K562 (cell line): ENCODE results near the gene ZC3H18. TPM values are rescaled to one million over a fixed set of nuclear protein-coding genes. Genes with fewer than 3 reads are reported as not detected.

Experiments
- ARID1B ChIP-seq: fragments of 450-650 bp; IDR thresholded peaks from 2 replicates; pipeline ENCODE4 v1.6.1; 2016; ENCODE audit warnings: antibody characterized with exemption, mild to moderate bottlenecking, inconsistent platforms
- CBX1 ChIP-seq: sonication (generic); IDR thresholded peaks from 2 replicates; pipeline ENCODE4 v1.6.1; 2016; ENCODE audit warnings: antibody characterized with exemption, low read depth, mild to moderate bottlenecking
- CEBPG ChIP-seq, 3 experiments: fragments of 200-800 bp in 1 of 3; sonication (Bioruptor generic) in 1 of 3; sonication (generic) in 1 of 3; formaldehyde crosslinking in 1 of 3; IDR thresholded peaks in 2 of 3; conservative IDR thresholded peaks in 1 of 3; 2 replicates each; pipeline versions ENCODE4 v1.6.1 to v1.8.0; 2016 to 2022; ENCODE audit warnings: missing compliant biosample characterization in 2 of 3, missing genetic modification characterization in 2 of 3, mild to moderate bottlenecking in 1 of 3, missing genetic modification reagents in 1 of 3
- DMBX1 ChIP-seq: fragments of 250-450 bp; sonication (Bioruptor Pico); IDR thresholded peaks from 2 replicates; pipeline ENCODE4 v1.8.0; 2022; ENCODE audit warnings: inconsistent platforms, mild to moderate bottlenecking, moderate library complexity, borderline replicate concordance
- DPF2 ChIP-seq: fragments of 450-650 bp; IDR thresholded peaks from 2 replicates; pipeline ENCODE4 v1.6.1; 2016
- ELF4 ChIP-seq: fragments of 450-650 bp; formaldehyde crosslinking; IDR thresholded peaks from 2 replicates; pipeline ENCODE4 v1.4.0; 2022; ENCODE audit warnings: missing genetic modification characterization
- GTF2B ChIP-seq: IDR thresholded peaks from 2 replicates; pipeline ENCODE4 v1.6.1; 2011; ENCODE audit not compliant: insufficient read length; ENCODE audit errors: extremely low read depth
- GTF2F1 ChIP-seq: IDR thresholded peaks from 2 replicates; pipeline ENCODE4 v1.6.1; 2011; ENCODE audit warnings: low read depth, low read length, improper control_type of control experiment
- HMGN3 ChIP-seq: IDR thresholded peaks from 2 replicates; pipeline ENCODE4 v1.6.1; 2011; ENCODE audit warnings: borderline replicate concordance, low read depth, mild to moderate bottlenecking, mixed read lengths, low read length; ENCODE audit not compliant: insufficient read length; ENCODE audit errors: extremely low read depth
- HNRNPL ChIP-seq: fragments of 200-400 bp; formaldehyde crosslinking; IDR thresholded peaks from 2 replicates; pipeline ENCODE4 v1.6.1; 2017; ENCODE audit warnings: low read depth, mild to moderate bottlenecking, low read length
- NRF1 ChIP-seq, 2 experiments: fragments of 450-650 bp; IDR thresholded peaks in 1 of 2; conservative IDR thresholded peaks in 1 of 2; 2 replicates each; pipeline ENCODE4 v1.6.1; 2014; ENCODE audit warnings: mild to moderate bottlenecking in 2 of 2
- PKNOX1 ChIP-seq: fragments of 450-650 bp; IDR thresholded peaks from 2 replicates; pipeline ENCODE4 v1.6.1; 2016
- POLR2G ChIP-seq: fragments of 200-400 bp; formaldehyde crosslinking; IDR thresholded peaks from 2 replicates; pipeline ENCODE4 v1.6.1; 2017; ENCODE audit warnings: low read depth, mild to moderate bottlenecking, antibody characterized with exemption, low read length, moderate library complexity
- PTTG1 ChIP-seq: fragments of 450-650 bp; IDR thresholded peaks from 2 replicates; pipeline ENCODE4 v1.6.1; 2016; ENCODE audit warnings: low read depth, mild to moderate bottlenecking, missing genetic modification characterization, missing compliant biosample characterization
- RBM22 ChIP-seq: fragments of 200-400 bp; formaldehyde crosslinking; IDR thresholded peaks from 2 replicates; pipeline ENCODE4 v1.6.1; 2018; ENCODE audit warnings: low read length, low read depth; ENCODE audit not compliant: poor library complexity, severe bottlenecking
- ZNF445 ChIP-seq: fragments of 250-450 bp; sonication (Bioruptor Pico); IDR thresholded peaks from 2 replicates; pipeline ENCODE4 v1.4.0; 2020; ENCODE audit warnings: low read depth, mild to moderate bottlenecking, moderate library complexity
- polyA plus RNA-seq, 8 experiments: library from polyadenylated mRNA; depleted of rRNA in 4 of 8; stranded (reverse) in 5 of 8; unstranded in 3 of 8; fragments of >200 nt; fragmentation: Nextera tagmentation in 2 of 8; fragmentation: Illumina TruSeq in 1 of 8; extraction: Ambion mirVana in 2 of 8; extraction: Trizol in 1 of 8; gene quantifications; 2 replicates each; pipeline versions ENCODE4 v1.2.1 to v1.2.3, GENCODE V29; 2011 to 2014; ENCODE audit warnings: inconsistent platforms in 1 of 8, missing spikeins in 1 of 8
- total RNA-seq, 7 experiments: library from RNA; depleted of rRNA in 6 of 7; stranded (reverse); fragments of >200 nt in 6 of 7; fragmentation: Illumina TruSeq in 2 of 7; extraction: Trizol in 2 of 7; gene quantifications; 2 replicates each; pipeline versions ENCODE4 v1.2.1 to v1.2.3, GENCODE V29; 2011 to 2021; ENCODE audit warnings: low replicate concordance in 1 of 7
- TF ChIP-seq, protein P1 (sequence below), 2 experiments: fragments of 450-650 bp; conservative IDR thresholded peaks; 2 replicates each; pipeline ENCODE4 v1.6.1; 2017; ENCODE audit warnings: mild to moderate bottlenecking in 2 of 2, moderate library complexity in 2 of 2
- TF ChIP-seq, protein P2 (sequence below): sonication (generic); formaldehyde crosslinking; IDR thresholded peaks from 2 replicates; pipeline ENCODE4 v1.5.0; 2020; ENCODE audit warnings: missing genetic modification reagents

The ZC3H18 gene
- total and polyA plus RNA-seq, 9 of the 15 experiments (the other 6 are each of a cell fraction or from before 2014, with no cell fraction given), result 1.7 to 88.7 (median 26.9) TPM

GRCh38 chr16:88526008-88526905 lies 43.9 kb upstream of the ZC3H18 start (continued):
- TF ChIP-seq DMBX1 (CRISPR knock-in tag) (no peak), DPF2 (peak; percentile 50), ELF4 (0 out of 2 replicates have a peak, but pooled peaks have one; percentile 4), ARID1B (peak; percentile 35), ZNF445 (CRISPR knock-in tag) (no peak), POLR2G (peak; percentile 59), GTF2B (no peak), HMGN3 (peak; percentile 35), PTTG1 (tag) (no peak), RBM22 (peak; percentile 56), NRF1 (conservative IDR thresholded peaks at IDR 0.05 in 1 of 2, IDR thresholded peaks at IDR 0.05 in 1 of 2) (peak in 1 of 2 experiments; percentile 9; a peak in 1 of 4 replicates), CEBPG (CRISPR knock-in tag; IDR thresholded peaks at IDR 0.05) (no peak), CEBPG (tag; conservative IDR thresholded peaks at IDR 0.05 in 1 of 2, IDR thresholded peaks at IDR 0.05 in 1 of 2) (no peak), PKNOX1 (peak; percentile 22; the same call in 1 of the 2 replicates), CBX1 (no peak), HNRNPL (no peak; the same call in 1 of the 2 replicates), GTF2F1 (no peak)
- TF ChIP-seq, protein P1, sequence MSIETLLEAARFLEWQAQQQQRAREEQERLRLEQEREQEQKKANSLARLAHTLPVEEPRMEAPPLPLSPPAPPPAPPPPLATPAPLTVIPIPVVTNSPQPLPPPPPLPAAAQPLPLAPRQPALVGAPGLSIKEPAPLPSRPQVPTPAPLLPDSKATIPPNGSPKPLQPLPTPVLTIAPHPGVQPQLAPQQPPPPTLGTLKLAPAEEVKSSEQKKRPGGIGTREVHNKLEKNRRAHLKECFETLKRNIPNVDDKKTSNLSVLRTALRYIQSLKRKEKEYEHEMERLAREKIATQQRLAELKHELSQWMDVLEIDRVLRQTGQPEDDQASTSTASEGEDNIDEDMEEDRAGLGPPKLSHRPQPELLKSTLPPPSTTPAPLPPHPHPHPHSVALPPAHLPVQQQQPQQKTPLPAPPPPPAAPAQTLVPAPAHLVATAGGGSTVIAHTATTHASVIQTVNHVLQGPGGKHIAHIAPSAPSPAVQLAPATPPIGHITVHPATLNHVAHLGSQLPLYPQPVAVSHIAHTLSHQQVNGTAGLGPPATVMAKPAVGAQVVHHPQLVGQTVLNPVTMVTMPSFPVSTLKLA (conservative IDR thresholded peaks at IDR 0.05), result peak in 1 of 2 experiments; percentile 40; a peak in 1 of 4 replicates
- TF ChIP-seq, protein P2, sequence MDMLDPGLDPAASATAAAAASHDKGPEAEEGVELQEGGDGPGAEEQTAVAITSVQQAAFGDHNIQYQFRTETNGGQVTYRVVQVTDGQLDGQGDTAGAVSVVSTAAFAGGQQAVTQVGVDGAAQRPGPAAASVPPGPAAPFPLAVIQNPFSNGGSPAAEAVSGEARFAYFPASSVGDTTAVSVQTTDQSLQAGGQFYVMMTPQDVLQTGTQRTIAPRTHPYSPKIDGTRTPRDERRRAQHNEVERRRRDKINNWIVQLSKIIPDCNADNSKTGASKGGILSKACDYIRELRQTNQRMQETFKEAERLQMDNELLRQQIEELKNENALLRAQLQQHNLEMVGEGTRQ (CRISPR knock-in tag), result no peak
